GM12878 (cell line): ENCODE data around the gene ZNF581.

Experiments used
- CEBPB ChIP-seq, 2 experiments: fragments of 150-350 bp in 1 of 2; IDR thresholded peaks; 2 replicates each; pipeline ENCODE4 v1.6.1; 2012 to 2014; ENCODE audit warnings: low read depth in 2 of 2, low read length in 2 of 2, borderline replicate concordance in 1 of 2, inconsistent platforms in 1 of 2
- MAX ChIP-seq: IDR thresholded peaks from 2 replicates; pipeline ENCODE4 v1.6.1; 2012; ENCODE audit warnings: low read depth, low read length, improper control_type of control experiment
- TF ChIP-seq, protein P1 (sequence below): fragments of 450-650 bp; conservative IDR thresholded peaks from 2 replicates; pipeline ENCODE4 v1.6.1; 2017; ENCODE audit warnings: mild to moderate bottlenecking, moderate library complexity
- TF ChIP-seq, protein P2 (sequence below), 3 experiments: IDR thresholded peaks in 2 of 3; conservative IDR thresholded peaks in 1 of 3; 2 replicates each; pipeline ENCODE4 v1.5.1; 2011; ENCODE audit warnings: low read depth in 3 of 3, low read length in 3 of 3, mild to moderate bottlenecking in 3 of 3, control low read depth in 2 of 3, moderate library complexity in 2 of 3, inconsistent platforms in 1 of 3, mixed read lengths in 1 of 3; ENCODE audit not compliant: control insufficient read depth in 2 of 3, insufficient read depth in 1 of 3; ENCODE audit errors: extremely low read depth in 1 of 3

DNA sequence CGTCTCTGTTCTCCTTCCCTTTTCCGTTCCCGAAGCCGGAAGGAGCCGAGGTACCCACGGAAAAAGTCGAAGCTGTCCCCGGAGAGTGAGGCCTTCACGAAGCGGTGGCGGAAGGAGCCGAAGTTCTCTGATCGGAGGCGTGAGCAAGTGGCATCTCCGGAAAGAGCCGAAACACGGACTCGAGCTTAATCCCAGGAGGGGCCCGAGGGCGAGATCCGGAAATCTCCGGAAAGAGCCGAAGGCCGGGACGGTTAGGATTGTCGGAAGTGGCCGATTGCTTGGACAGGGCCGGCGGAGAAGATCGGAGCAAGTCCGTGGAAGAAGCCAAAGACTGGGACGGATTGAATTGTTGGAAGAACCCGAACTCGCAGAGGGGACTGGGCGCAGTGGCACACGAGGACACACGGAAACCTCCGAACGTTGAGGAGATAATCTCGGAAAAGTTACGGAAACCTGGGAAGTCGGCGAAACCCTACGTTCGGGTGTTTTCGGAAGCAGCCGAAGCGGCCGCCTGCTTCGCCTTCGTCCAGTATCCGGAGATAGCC is 10.9 kb downstream of the ZNF581 start:
- TF ChIP-seq CEBPB (IDR thresholded peaks at IDR 0.05; ENCODE audit: borderline replicate concordance in 1 of 2, low read depth in 2 of 2, low read length in 2 of 2) (no peak), MAX (no peak)
- TF ChIP-seq, protein P1, sequence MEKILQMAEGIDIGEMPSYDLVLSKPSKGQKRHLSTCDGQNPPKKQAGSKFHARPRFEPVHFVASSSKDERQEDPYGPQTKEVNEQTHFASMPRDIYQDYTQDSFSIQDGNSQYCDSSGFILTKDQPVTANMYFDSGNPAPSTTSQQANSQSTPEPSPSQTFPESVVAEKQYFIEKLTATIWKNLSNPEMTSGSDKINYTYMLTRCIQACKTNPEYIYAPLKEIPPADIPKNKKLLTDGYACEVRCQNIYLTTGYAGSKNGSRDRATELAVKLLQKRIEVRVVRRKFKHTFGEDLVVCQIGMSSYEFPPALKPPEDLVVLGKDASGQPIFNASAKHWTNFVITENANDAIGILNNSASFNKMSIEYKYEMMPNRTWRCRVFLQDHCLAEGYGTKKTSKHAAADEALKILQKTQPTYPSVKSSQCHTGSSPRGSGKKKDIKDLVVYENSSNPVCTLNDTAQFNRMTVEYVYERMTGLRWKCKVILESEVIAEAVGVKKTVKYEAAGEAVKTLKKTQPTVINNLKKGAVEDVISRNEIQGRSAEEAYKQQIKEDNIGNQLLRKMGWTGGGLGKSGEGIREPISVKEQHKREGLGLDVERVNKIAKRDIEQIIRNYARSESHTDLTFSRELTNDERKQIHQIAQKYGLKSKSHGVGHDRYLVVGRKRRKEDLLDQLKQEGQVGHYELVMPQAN = no peak
- TF ChIP-seq, protein P2, sequence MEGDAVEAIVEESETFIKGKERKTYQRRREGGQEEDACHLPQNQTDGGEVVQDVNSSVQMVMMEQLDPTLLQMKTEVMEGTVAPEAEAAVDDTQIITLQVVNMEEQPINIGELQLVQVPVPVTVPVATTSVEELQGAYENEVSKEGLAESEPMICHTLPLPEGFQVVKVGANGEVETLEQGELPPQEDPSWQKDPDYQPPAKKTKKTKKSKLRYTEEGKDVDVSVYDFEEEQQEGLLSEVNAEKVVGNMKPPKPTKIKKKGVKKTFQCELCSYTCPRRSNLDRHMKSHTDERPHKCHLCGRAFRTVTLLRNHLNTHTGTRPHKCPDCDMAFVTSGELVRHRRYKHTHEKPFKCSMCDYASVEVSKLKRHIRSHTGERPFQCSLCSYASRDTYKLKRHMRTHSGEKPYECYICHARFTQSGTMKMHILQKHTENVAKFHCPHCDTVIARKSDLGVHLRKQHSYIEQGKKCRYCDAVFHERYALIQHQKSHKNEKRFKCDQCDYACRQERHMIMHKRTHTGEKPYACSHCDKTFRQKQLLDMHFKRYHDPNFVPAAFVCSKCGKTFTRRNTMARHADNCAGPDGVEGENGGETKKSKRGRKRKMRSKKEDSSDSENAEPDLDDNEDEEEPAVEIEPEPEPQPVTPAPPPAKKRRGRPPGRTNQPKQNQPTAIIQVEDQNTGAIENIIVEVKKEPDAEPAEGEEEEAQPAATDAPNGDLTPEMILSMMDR (IDR thresholded peaks at IDR 0.05 in 2 of 3, conservative IDR thresholded peaks at IDR 0.05 in 1 of 3; ENCODE audit: control insufficient read depth in 2 of 3, extremely low read depth in 1 of 3, insufficient read depth in 1 of 3, low read depth in 3 of 3, low read length in 3 of 3) = no peak
